ENCODE data around the gene PTPRR.

PTPRR gene

GRCh38 chr12:70724444-70724843, 196.1 kb downstream of the PTPRR start:
- DNase-seq (ENCODE audit: low read depth): peak; percentile 58
- no peak overlapping the region for H3K4me3 ChIP-seq (ENCODE audit: low read depth, low read length)
- TF ChIP-seq CTCF (conservative IDR thresholded peaks at IDR 0.05; ENCODE audit: low read depth, low read length): peak; percentile 57

GRCh38 chr12:70722584-70723343, 197.8 kb downstream of the PTPRR start:
- peak; percentile 61 for DNase-seq (ENCODE audit: low read depth)
- no peak overlapping the region for H3K4me3 ChIP-seq (ENCODE audit: low read depth, low read length)
- TF ChIP-seq CTCF (conservative IDR thresholded peaks at IDR 0.05; ENCODE audit: low read depth, low read length): no peak

GRCh38 chr12:70721656-70722357, 198.7 kb downstream of the PTPRR start:
- no peak for DNase-seq (ENCODE audit: low read depth)
- H3K4me3 ChIP-seq (ENCODE audit: low read depth, low read length): no peak overlapping the region
- TF ChIP-seq CTCF (conservative IDR thresholded peaks at IDR 0.05; ENCODE audit: low read depth, low read length): no peak

GRCh38 chr12:70721216-70721615, 199.3 kb downstream of the PTPRR start:
- H3K4me3 ChIP-seq (ENCODE audit: low read depth, low read length): no peak overlapping the region
- no peak for DNase-seq (ENCODE audit: low read depth)
- no peak for TF ChIP-seq CTCF (conservative IDR thresholded peaks at IDR 0.05; ENCODE audit: low read depth, low read length)

- H3K4me3 ChIP-seq (ENCODE audit: low read depth, low read length): peak overlapping the region; percentile 51
- TF ChIP-seq CTCF (conservative IDR thresholded peaks at IDR 0.05; ENCODE audit: low read depth, low read length): peak; percentile 100
- peak; percentile 68 for DNase-seq (ENCODE audit: low read depth)
These were observed 200.7 kb downstream of the PTPRR start for GRCh38 chr12:70719672-70720420.

GRCh38 chr12:70719071-70719470, 201.5 kb downstream of the PTPRR start:
- TF ChIP-seq CTCF (conservative IDR thresholded peaks at IDR 0.05; ENCODE audit: low read depth, low read length): no peak
- no peak overlapping the region for H3K4me3 ChIP-seq (ENCODE audit: low read depth, low read length)
- no peak for DNase-seq (ENCODE audit: low read depth)
